WI38 (cell line): ENCODE measurements around the gene SSH2.
"Not testable (repeated sequence)": the region's sequence is repeated elsewhere in the genome, so short reads cannot be mapped to it uniquely, and the experiment has no call there.

Experiments
- H3K4me3 ChIP-seq: 2 replicates; pipeline ENCODE4 v1.5.1; 2011; ENCODE audit warnings: low read depth, mild to moderate bottlenecking, control low read depth, low read length
- TF ChIP-seq, protein P1 (sequence below): IDR thresholded peaks from 2 replicates; pipeline ENCODE4 v1.5.1; 2012; ENCODE audit warnings: low read depth, mild to moderate bottlenecking, control low read depth, low read length

SSH2 gene

DNA sequence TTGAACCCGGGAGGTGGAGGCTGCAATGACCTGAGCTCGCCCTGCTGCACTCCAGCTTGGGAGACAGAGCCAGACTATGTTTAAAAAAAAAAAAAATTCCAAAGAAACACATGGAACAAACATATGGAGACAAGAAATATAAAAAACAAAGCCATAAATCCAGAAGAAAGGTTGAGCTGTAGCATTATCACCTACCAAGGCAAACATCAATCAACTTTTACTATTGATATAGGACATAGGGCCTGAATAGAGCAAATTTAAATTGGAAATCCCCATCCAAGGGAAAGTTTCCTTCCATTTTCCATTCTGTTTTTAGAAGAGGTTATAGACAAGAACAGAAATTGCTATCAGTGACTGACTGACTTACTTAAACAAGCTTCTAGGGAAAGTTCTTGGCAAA lies 56.6 kb downstream of the SSH2 start:
- TF ChIP-seq, protein P1, sequence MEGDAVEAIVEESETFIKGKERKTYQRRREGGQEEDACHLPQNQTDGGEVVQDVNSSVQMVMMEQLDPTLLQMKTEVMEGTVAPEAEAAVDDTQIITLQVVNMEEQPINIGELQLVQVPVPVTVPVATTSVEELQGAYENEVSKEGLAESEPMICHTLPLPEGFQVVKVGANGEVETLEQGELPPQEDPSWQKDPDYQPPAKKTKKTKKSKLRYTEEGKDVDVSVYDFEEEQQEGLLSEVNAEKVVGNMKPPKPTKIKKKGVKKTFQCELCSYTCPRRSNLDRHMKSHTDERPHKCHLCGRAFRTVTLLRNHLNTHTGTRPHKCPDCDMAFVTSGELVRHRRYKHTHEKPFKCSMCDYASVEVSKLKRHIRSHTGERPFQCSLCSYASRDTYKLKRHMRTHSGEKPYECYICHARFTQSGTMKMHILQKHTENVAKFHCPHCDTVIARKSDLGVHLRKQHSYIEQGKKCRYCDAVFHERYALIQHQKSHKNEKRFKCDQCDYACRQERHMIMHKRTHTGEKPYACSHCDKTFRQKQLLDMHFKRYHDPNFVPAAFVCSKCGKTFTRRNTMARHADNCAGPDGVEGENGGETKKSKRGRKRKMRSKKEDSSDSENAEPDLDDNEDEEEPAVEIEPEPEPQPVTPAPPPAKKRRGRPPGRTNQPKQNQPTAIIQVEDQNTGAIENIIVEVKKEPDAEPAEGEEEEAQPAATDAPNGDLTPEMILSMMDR: no peak
- H3K4me3 ChIP-seq: no peak overlapping the region

DNA sequence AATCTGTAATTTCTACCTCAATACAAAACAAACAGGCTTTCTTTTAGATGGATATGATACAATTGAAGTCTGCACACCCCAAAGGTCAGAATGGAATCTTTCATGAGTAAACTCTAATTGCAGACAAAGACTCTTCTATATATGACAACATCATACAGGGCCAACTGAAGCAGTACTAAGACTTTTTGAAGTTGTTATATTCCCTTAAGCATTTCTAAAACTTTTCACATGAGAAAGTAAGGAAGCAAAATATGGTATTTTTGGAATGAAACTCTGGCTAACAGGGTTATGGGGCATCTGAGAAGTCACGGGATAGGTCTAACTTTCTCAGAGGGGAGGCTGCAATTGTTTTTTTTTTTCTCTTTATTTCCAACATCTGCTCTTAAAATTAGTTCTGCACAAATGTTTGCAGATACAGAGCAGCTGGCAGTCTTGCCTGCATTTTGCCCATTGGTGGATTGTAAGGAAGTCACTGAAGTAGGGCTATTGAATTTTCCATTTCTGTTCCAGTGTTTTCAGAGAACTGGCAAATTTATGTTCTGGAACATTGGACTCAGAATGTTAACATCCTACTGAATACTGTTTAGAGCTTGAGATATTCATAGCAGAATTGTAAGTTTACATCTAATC lies 59.1 kb downstream of the SSH2 start:
- TF ChIP-seq, protein P1: no peak

DNA sequence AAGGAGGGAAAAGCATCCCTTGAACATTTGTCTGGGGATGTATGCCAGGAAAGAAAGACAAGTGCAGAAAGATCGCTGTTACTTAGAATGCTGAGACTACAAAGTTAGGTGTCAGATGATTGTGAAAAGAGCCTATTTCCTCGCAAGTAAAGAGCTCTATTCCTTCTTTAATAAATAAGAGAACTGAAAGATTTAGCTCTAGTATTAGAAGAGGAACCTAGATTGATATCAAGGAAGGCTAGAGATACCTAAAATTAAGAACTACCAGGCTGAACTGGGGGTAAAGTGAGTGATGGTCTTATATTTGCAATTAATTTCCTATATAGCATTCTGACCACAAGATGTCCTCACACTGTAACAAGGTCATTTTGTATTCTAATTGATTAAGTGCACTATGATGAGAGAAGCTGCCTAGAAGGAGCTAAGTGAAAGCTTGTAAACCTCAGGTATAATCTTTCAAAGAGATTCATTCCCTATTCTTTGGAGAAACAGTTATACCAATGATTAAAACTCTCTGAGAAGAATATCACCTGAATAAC lies 62.3 kb downstream of the SSH2 start:
- H3K4me3 ChIP-seq: no peak overlapping the region
- TF ChIP-seq, protein P1: no peak

More for the DNA sequence above, 59.1 kb downstream of the SSH2 start:
- no peak overlapping the region for H3K4me3 ChIP-seq

DNA sequence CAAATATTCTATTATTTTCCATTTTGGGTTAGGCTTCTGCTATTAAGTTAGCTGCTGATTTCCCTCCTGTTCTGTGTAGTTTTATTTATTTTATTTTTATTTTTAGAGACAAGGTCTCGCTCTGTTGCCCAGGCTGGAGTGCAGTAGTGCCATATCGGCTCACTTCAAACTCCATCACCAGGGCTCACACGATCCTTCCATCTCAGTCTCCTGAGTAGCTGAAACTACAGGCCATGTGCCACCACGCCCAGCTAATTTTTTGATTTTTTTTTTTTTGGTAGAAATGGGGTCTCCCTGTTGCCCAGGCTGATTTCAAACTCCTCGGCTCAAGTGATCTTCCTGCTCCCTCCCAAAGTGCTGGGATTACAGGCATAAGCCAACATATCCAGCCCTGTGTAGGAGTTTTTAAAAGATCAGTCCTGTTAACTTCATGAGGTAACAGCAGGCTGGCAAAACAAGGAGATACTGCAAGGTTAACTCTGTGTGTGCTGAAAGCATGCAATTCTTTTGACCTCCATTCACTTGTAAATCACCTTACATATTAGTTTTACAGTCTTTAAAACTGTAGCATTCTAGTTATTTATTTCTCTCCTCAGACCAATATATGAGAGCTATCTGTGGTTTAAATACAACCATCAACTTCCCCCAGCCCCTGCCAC lies 63.2 kb downstream of the SSH2 start:
- no peak overlapping the region for H3K4me3 ChIP-seq
- TF ChIP-seq, protein P1: no peak

DNA sequence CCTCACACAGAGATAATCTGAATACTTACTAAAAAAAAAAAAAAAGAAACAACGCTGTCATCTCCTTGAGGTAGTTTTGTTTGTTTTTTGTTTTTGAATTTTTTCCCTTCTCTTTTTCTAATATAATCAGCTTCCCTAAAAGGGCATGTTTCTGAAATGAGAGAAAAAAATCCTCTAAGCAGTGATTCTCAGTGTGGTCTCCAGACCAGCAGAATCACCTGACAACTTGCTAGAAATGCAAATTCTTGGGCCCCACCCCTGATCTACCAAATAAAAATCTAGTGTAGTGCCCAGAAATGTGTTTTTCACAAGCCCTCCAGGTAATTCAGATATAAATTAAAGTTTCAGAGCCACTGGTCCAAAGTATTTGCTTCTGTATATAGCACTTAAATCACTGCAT lies 65.4 kb downstream of the SSH2 start:
- no peak overlapping the region for H3K4me3 ChIP-seq
- TF ChIP-seq, protein P1: no peak

DNA sequence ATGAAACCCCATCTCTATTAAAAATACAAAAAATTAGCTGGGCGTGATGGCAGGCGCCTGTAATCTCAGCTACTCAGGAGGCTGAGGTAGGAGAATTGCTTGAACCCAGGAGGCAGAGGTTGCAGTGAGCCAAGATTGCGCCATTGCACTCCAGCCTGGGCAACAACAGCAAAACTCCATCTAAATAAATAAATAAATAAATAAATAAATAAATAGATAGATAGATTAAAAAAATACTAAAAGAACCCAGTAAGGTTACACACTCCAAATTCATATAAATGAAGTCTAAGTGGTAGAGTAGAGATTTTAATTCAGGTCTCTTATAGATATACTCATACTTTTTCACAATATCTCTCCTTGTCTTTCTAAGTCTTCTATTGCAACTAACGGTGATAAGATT lies 65.9 kb downstream of the SSH2 start:
- H3K4me3 ChIP-seq: not testable (repeated sequence)

DNA sequence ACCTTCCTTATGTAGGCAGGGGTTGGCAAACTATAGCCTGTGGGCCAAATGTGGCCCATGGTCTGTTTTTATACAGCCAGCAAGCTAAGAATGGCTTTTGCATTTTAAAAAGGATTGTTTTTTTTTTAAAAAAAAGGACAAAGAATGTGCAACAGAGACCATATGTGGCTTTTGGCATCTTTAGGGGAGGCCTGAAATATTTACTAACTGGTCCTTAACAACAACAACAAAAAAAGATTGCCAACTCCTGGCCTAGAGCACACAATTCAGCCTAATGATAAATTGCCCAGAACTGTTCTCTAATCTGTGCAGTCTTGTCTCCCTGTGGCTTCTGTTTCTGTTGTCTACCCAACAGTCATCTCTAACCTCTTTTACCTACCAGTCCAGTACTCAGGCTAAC lies 67.1 kb downstream of the SSH2 start:
- no peak overlapping the region for H3K4me3 ChIP-seq
- TF ChIP-seq, protein P1: no peak
